GM19238 (cell line): ENCODE measurements around the gene BBS12.

ENCODE experiments used
- DNase-seq: peaks from one replicate; pipeline ENCODE4 v3.0.0; 2011; ENCODE audit warnings: low spot score; ENCODE audit not compliant: insufficient read length

BBS12 gene

DNA sequence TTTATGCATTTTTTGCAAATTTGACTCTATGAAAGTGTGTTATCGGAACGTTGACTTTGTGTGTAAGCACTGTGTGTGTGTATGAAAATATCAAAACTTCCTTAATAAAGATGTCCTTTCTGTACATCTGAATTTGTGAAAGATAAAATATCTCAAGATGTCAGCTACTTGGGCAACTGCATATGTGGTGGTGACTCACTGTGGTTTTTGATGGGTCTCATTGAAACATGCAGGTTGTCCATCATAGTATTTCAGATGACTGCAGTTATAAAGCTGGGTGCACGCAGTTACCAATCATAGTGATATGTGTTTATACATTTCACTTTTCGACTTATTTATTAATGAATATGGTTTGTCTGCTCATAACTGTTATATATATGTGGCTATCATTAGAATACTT is 19.7 kb upstream of the BBS12 start:
- DNase-seq = no peak

DNA sequence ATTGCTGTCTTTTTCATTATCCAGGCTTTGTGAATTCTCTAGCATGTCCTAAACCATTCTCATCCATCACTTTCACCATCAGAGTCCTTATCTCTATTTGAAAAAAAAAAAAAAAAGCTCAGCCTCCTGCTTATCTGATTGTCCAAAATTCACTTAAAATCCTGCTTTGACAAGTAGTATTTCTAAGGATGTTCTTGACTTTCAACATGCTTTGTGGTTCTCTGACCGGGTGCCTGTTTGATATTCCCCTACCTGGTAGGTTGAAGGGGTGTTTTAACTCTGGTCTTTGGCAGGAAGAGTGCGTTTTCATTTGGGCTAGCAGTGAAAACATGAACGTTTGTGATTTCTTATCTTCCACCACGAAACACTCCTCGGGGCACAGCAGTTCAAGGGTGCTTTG is 17.3 kb upstream of the BBS12 start:
- no peak for DNase-seq

DNA sequence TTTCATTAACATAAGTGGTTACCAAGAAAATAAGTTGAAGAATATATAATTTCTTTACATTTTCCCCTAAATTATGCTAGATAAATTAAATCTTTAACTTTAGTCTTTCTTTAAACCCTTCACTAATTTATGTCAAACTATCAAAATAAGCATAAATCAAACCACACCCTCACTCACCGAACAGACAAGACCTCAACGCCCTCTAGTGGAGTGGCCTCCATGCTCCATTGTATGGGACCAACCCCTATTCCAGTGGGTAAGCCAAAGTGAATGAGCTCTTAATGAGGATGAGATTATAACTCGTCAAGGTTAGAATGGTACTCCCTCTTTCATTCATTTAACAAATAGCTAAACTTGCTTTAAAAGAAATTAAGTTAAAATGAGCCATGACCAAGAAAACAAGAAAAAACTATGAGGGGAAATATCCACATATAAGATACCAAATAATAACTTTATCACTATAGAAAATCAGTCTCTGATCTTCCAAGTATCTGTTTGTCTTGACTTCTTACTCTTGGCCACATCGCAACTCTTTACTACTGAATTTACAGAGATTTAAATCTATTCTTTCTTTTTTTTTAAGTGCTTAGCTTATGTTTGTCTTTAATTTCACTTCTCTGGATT is 15.6 kb upstream of the BBS12 start:
- peak; percentile 35 for DNase-seq

DNA sequence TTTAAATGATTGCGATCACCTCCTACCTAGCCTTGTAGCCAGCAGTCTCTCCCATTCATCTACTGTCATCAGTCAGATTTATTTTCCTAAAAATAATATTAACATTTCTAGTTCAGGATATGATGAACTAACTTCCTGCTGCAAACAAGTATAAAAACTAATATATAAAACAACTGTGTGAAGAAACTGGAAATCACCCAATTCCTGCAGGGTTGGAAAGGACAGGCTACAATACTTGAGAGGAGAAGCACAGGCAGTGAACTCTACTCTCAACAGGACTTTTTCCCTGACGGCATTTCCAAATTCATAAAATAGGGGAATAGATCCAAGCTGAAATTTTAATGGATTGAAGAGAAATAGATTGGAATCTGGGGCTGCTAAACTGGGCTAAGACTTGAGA is 14.2 kb upstream of the BBS12 start:
- DNase-seq = no peak

DNA sequence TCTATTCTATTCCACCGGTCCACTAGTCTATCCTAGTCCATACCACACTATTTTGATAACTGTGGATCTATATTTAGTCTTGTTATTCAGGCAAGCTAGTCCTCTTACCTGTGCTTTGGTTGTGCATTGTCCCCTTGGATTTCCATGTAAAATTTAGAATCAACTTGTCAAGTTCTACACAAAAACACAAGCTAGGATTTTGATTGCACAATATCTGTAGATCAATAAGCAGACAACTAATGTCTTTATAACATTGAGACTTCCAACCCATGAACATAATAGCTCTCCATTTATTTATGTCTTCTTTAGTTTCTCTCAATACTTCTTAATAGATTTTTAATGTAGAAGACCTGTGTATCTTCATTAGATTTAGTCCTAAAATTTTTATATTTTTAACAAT is 10.2 kb upstream of the BBS12 start:
- no peak for DNase-seq

DNA sequence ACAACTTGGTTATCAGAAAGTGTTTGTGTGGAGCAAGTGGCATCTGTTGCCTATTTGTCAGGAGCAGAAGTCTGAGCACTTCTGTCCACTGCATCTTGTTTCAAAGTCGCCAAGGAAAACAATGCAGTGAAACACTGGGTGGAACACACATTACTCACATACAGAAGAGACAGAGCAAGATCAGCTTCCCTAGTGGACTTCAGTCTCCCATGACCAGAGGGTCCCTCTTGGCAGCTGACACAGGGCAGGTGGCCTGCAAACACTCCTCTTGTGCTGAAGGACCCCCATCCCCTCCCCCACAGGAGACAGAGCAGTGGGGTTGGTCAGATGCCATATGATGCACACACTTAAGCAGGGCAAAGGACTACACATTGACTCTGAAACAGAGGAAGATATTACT is 3.6 kb upstream of the BBS12 start:
- no peak for DNase-seq

DNA sequence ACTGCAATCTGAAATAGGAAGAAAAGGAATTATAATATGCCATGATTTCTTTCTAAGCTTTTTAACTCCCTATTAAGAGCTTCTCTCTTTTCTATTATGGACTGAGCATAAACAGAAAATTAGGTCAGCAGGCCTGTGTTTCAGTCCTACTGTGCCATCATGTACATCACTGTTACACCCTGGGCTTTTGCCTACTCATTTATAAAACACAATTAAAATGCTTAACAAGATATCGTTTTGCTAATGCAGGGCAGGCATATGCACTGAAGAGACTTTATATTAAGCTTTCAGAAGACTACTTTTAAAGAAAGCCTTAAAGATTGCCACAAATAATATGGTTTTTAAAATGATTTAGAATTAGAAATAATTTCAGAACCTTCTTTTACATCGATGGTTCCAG is 828 bp upstream of the BBS12 start:
- DNase-seq = no peak

DNA sequence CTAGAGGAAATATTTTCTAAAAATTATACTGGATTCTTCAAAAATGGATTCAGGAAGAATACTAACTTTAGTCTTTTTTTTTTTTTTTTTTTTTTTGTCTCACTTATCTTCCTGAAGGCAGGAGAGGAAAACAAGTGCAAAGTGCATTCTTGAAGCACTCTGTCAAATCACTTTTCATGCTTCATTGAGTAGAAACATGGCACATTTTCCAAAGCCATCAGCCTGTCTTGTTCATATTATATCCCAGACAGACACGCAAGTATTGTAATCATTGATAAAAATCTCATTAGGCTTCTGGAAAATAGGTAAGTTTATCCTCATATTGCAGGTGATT is 1.2 kb downstream of the BBS12 start:
- DNase-seq = no peak

DNA sequence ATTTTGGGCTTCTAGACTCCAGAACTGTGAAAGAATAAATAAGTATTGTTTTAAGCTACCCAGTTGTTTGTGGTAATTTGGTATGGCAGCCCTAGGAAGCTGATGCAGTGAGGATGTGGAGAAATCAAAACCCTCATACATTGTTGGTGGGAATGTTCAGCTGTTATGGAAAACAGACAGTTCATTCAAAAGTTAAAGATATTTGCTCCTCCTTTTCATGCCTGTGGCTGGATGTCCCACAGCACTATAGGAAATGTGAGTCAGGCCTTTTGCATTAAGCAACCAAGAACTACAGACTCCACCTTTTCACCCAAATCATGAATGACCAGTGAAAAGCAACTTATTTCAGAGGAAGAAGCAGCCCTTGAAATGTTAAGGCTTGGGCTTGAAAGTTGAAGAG is 6.7 kb downstream of the BBS12 start:
- DNase-seq = no peak

DNA sequence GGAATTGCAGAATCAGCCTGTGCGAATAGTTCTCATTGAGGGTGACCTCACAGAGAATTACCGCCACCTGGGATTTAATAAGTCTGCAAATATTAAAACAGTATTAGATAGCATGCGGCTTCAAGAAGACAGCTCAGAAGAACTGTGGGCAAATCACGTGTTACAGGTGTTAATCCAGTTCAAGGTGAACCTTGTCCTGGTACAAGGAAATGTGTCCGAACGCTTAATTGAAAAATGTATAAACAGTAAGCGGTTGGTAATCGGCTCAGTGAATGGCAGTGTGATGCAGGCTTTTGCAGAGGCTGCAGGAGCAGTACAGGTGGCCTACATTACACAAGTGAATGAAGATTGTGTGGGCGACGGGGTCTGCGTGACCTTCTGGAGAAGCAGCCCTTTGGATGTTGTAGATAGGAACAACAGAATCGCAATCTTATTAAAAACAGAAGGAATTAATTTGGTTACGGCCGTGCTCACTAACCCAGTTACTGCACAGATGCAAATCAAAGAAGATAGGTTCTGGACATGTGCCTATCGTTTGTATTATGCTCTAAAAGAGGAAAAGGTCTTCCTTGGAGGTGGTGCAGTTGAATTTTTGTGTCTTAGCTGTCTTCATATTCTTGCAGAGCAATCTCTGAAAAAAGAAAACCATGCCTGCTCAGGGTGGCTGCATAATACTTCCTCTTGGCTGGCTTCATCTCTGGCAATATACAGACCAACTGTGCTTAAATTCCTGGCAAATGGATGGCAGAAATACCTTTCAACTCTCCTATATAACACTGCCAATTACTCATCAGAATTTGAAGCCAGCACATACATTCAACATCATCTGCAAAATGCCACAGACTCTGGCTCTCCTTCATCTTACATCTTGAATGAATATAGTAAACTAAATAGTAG is 10.7 kb downstream of the BBS12 start:
- no peak for DNase-seq

DNA sequence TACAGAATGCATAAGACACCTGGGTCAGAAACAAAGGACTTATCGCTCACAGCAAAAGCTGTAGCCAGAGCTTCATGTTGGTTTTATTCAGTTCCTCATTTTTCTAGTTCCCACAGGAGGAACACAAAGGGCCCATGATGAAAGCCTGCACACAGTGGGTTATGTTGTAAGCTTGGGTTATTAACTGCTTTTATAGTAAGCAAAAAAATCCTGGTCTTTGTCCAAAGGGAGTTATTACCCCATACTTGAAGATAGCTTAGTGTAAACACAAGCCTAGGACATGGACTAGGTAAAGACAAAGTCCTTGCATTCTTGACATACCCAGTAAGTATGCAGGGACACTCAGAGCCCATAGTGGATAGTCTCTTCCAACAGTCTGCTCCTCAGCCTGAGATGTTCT is 11.7 kb downstream of the BBS12 start:
- DNase-seq = no peak

DNA sequence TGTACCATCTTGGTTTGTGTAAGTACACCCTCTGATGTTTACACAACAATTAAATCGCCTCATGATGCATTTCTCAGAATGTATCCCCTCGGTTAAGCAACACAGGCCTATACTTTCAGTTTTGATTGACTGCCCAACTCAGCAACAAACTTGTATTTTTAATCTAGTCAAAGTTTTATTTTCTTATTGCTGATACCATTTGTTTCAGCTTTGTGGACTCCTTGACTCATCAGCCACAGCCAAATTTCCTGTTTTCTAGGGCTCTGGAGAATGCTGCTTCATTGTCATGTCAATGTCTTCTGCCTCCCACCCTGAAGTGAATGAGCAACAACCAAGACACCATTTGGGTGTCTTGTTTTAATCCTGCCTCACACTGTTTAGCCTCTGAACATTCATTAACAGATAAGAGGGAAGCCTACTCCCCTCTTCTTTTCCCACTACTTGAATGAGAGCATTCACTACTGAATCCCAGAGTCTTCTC is 14.0 kb downstream of the BBS12 start:
- DNase-seq = no peak

DNA sequence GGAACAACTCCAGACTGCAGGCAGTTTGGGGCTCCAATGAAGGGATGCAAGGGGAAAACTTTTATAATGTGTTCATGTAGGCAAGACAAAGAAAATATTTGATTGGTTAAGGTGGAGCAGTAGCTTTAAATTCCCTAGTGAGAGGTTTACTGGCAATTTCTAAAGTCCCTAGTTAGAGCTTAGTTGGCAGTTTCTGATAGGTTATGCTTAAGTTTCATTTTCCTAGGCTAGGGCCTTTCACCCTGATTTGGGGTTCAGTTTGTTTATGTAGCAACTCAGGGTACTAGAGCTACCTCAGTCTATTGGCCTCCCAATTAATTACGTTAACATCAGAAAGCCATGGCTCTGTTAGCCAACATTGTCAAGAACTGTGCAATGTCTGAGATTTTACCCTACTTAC is 14.6 kb downstream of the BBS12 start:
- no peak for DNase-seq

DNA sequence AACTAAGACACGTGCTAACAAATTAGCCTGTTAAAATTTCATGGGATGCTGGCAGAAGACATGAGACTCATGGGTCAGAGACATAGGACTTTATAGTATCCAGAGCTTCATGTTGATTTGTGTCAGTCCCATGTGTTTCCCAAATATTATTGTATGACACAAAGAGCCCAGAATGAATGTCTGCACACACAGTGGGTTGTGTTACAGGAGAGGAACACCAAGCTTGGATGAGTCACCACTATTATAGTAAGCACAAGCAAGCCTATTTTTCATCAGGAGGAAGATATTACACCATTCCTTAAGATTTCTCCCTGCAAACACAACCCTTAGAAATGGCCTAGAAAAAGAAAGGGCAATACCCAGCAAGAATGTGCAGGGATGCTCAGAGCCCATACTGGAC is 15.4 kb downstream of the BBS12 start:
- DNase-seq = no peak

DNA sequence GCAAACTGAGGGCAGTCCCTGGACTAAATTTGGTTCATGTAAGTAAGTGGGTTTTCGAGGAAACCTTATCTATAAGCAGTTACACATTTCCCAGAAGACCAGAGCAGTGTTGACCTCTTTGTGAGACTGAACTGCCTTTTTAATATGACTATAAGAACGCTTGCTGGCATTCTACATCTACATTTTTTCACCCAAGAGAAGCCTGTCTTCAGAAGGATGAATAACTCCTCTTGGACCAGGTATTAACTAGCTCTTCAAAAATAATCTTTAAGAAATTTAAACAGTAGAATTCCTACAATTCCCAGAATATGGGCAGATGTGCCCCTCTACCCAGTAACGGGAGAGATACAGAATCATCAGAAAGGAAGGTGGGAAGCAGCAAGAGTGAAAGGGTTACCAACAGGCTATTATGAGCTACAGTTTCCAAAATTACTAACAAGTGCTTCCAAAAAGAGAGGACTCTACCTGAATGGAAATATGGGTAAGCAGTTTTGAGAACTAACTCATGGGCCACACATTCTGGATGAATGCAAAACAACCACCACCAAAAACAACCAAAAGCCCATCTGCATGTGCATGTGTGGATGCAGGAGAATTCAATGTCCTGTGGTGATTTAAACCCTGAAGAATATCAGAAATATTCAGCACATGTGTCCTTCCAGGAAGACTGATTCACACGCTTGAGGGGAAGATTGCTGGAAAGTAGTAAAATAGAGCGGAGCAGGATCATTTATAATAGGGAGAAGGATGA is 17.4 kb downstream of the BBS12 start:
- DNase-seq = no peak

DNA sequence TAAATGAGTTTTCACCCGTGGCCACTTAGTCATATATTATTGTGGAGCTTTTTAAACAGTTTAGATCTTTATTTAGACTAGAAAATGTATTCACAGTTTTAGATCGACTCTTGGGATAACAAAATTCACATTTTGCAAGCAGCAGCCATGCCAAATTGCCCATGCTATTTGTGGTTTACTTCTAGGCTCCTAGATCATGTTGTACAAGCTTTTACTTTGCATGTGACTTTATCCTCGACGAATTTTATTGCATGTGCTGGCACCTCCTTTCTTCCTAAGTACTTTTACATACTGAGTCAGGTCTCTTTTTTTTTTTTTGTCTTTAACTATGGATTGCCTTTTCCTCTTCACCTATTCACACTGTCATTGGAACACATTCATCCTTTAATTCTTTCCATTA is 23.2 kb downstream of the BBS12 start:
- DNase-seq = no peak

DNA sequence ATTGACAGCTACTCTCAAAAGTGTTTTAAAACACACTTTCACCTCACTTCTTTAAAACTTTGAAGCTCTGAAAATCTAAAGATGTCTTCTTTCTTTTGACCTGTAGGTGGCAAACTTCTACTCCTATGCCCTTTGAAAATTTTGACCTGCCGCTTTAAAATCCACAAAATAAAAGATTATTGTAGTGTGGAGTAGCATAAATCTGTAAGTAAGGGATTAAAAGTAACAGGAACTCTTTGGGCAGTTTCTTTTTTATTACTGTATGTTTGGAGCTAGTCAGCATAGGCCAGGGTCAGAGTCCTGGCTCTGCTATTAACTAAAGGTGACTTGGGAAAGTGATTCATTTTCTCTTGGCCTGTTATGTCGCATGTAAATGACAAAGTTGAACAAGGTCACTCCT is 25.5 kb downstream of the BBS12 start:
- no peak for DNase-seq

DNA sequence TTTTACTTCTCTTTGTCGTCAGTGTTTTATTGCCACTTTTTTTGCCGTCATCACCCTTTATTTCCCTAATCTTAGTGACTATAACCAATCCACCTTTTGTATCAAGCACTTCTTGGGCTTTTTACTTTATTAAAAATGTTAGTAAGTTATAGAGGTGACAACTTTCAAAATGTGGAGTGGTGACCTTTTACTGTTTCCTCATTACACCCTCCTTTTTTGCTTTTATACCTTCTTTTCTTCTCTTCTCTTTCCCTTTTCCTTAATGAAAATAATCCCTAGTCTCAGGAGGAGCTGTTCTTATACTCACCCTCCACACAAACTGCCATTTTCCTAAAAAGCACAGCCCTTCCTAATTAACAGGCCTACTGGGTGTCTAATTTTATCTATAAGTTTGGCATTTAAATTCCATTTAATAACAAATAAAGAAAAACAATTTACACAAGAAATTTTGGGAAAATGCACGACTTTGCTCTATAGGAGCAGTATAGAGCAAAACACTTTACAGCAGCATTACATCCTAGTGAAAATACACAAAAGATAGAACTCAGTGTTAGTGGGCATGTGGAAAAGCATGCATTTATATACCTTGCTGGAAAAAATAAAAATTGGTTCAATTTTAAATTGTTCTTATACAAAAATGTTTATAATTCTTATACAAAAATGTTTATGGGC is 27.3 kb downstream of the BBS12 start:
- DNase-seq = no peak

DNA sequence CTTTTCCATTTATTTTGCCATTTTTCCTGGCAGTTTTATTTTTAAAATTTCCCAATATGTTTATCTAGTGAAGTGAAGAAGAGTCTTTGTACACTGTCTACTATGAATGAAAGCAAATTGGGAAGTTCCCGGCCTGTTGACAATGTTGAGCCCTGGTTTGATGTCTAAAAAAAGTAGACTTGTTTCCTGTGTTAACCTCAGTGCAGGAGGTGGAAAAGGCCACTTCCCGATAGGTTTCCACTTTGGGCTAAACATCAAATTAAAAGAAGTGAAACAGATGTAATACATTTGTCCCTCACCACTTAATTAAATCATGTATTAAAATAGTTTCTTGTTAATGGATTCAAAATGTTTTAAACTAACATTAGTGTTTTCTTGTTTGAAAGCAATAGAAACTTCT is 30.0 kb downstream of the BBS12 start:
- no peak for DNase-seq

DNA sequence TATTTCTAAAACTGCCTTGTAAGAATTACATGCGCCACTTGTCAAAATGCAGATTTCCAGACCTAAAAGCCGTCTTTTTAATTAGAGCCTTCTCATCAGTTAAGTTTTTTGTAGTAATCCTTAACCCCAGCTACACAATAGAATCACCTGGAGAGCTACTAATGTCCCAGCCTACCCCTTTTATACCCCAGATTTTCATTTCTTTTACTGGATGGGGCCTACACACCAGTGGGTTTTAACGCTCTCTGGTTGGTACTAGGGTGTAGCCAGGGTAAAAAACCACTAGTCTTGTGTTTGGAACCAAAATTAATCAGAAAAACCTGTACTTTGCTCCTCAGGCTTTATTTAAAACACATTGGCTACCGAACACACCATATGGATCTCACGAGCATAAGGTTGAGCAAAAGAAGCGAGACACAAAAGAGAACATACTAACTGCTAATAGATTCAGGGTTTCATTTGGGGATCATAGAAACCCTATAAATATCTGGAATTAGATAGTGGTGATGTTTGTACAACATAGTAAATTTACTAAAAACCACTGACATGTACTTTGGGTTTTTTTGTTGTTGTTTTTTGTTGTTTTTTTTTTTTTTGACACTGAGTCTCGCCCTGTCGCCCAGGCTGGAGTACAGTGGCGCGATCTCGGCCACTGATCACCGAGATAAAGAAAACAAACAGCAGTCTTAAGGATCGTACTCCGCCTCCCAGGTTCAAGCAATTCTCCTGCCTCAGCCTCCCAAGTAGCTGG is 30.6 kb downstream of the BBS12 start:
- no peak for DNase-seq
